Hepatocyte (in vitro differentiated cells): ENCODE measurements around the gene KCNV2.

Experiments
- EZH2phosphoT487 ChIP-seq: fragments of 200-600 bp; sonication (generic); IDR thresholded peaks from one replicate; pipeline ENCODE4 v1.6.1; 2018; ENCODE audit warnings: antibody characterized with exemption, mild to moderate bottlenecking, low read depth, moderate library complexity; ENCODE audit not compliant: unreplicated experiment, severe bottlenecking
- TF ChIP-seq, protein P1 (sequence below): fragments of 200-600 bp; sonication (generic); IDR thresholded peaks from 2 replicates; pipeline ENCODE4 v1.5.1; 2016; ENCODE audit warnings: antibody characterized with exemption, mild to moderate bottlenecking; ENCODE audit not compliant: poor library complexity

DNA sequence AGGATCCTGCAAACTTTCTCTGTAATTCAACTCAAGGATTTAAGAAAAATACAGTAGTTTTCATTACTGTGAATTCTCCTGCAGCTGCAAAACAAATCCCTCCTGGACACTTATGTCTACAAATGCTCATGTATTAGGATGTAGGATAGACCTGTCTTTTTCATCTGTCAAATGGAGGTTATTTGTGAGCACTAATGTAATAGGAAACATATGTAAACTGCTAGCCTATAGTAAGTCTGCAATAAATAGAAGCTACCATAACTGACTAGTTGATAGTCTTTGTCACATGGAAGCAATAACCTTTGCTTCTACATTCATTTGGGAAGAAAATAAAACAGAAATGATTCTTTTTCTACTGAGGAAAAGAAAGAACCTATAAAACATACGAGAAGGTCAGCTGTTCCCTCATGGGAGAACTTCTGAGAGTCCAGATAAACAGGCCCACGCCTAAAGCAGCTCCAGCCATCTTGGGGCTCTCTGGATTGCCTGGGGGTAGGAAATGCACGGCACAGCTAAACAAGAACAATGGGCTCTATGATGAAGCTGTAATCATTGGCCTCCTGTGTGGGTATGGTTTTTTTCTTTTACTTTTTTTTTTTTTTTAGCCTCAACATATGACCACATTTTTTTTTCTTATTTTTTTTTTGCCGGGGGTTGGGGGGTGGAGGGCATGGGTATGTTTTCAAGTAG lies 6.2 kb downstream of the KCNV2 start:
- TF ChIP-seq EZH2phosphoT487, result peak; percentile 31
- TF ChIP-seq, protein P1, sequence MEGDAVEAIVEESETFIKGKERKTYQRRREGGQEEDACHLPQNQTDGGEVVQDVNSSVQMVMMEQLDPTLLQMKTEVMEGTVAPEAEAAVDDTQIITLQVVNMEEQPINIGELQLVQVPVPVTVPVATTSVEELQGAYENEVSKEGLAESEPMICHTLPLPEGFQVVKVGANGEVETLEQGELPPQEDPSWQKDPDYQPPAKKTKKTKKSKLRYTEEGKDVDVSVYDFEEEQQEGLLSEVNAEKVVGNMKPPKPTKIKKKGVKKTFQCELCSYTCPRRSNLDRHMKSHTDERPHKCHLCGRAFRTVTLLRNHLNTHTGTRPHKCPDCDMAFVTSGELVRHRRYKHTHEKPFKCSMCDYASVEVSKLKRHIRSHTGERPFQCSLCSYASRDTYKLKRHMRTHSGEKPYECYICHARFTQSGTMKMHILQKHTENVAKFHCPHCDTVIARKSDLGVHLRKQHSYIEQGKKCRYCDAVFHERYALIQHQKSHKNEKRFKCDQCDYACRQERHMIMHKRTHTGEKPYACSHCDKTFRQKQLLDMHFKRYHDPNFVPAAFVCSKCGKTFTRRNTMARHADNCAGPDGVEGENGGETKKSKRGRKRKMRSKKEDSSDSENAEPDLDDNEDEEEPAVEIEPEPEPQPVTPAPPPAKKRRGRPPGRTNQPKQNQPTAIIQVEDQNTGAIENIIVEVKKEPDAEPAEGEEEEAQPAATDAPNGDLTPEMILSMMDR, result no peak
